SU-DHL-6 (cell line): ENCODE measurements around the gene ZNF563.

Source experiments
- EZH2phosphoT487 ChIP-seq: fragments of 200-600 bp; sonication (generic), shearing (Covaris generic); conservative IDR thresholded peaks from 2 replicates; pipeline ENCODE4 v1.6.1; 2018; ENCODE audit warnings: mild to moderate bottlenecking, antibody characterized with exemption, low read length, moderate library complexity, mixed read lengths
- TF ChIP-seq, protein P1 (sequence below): fragments of 200-600 bp; sonication (generic); IDR thresholded peaks from one replicate; pipeline ENCODE4 v1.5.1; 2017; ENCODE audit warnings: antibody characterized with exemption, mild to moderate bottlenecking, low read length, moderate library complexity; ENCODE audit not compliant: insufficient read depth, poor library complexity, severe bottlenecking

DNA sequence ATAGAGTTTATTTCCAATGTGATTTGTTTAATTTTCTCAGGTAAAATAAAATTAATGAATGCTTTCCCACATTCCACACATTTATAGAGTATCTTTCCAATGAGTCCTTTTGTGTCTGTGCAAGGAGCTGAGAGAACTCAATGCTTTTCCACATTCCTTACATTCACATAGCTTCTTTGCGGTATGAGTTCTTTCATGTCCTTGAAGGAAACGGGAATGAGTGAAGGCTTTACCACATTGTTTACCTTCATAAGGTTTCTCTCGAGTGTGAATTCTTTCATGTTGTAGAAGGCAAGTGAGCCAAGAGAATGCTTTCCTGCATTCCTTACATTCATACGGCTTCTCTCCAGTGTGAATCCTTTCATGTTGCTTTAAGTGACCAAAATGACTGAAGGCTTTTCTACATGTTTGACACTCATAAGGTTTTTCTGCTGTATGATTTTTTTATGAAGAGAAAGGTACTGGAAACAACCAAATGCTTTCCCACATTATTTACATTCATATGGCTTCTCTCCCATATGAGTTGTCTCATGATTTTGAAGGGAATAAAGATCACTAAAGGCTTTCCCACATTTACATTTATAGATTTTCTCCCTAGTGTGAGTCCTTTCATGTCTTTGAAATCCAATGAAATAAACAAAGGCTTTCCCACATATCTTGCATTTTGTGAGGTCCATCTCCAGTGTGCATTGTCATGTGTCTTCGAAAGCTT is 46.5 kb upstream of the ZNF563 start:
- TF ChIP-seq, protein P1, sequence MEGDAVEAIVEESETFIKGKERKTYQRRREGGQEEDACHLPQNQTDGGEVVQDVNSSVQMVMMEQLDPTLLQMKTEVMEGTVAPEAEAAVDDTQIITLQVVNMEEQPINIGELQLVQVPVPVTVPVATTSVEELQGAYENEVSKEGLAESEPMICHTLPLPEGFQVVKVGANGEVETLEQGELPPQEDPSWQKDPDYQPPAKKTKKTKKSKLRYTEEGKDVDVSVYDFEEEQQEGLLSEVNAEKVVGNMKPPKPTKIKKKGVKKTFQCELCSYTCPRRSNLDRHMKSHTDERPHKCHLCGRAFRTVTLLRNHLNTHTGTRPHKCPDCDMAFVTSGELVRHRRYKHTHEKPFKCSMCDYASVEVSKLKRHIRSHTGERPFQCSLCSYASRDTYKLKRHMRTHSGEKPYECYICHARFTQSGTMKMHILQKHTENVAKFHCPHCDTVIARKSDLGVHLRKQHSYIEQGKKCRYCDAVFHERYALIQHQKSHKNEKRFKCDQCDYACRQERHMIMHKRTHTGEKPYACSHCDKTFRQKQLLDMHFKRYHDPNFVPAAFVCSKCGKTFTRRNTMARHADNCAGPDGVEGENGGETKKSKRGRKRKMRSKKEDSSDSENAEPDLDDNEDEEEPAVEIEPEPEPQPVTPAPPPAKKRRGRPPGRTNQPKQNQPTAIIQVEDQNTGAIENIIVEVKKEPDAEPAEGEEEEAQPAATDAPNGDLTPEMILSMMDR = no peak
- TF ChIP-seq EZH2phosphoT487 = no peak
